Sciatic nerve (tissue), 2 donors: ENCODE measurements around the gene KRT1. TPM values are rescaled to one million over a fixed set of nuclear protein-coding genes. Genes with fewer than 3 reads are reported as not detected.

Experiments used
- ATAC-seq: fragments of 200-7000 bp; cut with Tn5 transposase; one replicate; pipeline ENCODE4 v1.9.1; 2020; ENCODE audit warnings: mild to moderate bottlenecking, moderate library complexity
- DNase-seq: peaks from one replicate; pipeline ENCODE4 v3.0.0-alpha.2; 2020; ENCODE audit warnings: low spot score
- intact Hi-C: fragments of 100-400 bp; cut with DNase I; formaldehyde crosslinking; loops from one replicate; pipeline ENCODE4 v1.14.2; 2022
- total RNA-seq: library from RNA; stranded (reverse); fragmentation: NEBNext Ultra II Directional; extraction: Animal tissue kit (Norgen Biotek cat#: 25700); gene quantifications from one replicate; pipeline ENCODE4 v1.2.1, GENCODE V29; 2021
- donor health status: DM: no; HTN: no; CAD: no.
- donor health status: DM: no; HTN: no; CAD: no.

Gene KRT1
- total RNA-seq, 1 donor from 2014 or later: 1.3 TPM

DNA sequence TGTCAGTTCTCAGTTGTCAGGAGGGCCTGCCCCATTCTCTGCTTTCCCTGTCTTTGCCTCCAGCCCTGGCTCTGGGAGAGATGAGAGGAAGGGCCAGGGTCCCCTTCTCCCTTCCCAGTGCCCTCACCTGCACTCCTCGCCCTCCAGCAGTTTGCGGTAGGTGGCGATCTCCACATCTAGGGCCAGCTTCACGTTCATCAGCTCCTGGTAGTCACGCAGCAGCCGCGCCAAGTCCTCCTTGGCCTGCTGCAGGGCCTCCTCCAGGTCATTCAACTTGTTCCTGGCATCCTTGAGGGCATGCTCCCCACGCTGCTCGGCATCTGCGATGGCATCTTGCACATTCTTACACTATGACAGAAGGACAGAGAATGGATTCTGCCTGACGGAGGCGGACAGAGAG, 33.6 kb downstream of the KRT1 start:
- intact Hi-C loops: no loop called here
- DNase-seq (no peak), ATAC-seq (no peak)

DNA sequence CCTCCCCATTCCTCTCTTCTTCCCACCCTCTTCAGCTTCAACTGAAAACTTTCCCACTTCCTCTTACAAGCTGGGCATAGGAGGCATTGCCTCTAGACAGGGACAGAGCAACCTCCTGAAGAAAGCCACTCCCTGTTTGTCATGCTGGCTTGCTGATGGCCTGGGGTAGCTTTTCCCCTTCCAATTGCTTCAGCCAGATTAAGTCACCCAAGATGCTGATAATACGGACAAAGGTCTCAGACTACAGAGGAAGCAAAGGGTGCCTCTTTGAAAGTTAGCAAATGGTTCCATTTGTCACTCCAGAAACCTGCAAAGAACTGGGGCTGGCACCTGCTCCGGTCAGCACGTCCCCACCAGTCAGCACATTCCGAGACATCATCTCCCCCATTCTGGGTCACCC, 34.2 kb downstream of the KRT1 start:
- DNase-seq: no peak
- intact Hi-C loops: no loop called here
- no peak for ATAC-seq

DNA sequence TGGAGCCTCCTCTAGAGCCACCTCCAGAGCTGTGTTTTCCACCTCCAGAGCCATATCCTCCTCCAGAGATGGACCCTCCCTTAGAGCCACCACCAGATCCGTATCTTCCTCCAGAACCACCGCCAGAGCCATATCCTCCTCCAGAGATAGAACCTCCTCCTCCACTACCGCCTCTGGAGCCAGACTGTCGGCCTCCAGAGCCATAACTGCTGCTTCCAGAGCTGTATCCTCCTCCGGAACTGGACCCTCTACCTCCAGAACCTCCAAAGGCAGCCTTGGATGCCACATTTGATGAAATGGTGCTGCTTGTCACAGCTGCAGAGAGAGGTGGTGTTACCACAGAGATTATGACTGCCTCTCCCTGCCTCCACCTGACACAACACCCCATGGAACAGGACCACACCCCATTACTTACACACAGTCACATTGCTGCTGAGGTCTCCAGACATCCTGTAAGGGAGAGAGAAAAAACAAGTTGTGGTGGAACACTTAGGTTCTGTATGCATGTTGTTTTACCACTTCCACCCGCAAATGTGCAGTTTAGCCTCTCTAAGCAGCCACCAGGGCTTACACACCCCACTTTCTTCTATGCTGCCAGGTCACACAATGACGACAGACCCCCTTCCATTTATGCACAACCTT, 35.0 kb downstream of the KRT1 start:
- ATAC-seq: peak; percentile 13
- intact Hi-C loops: no loop called here
- DNase-seq: no peak

DNA sequence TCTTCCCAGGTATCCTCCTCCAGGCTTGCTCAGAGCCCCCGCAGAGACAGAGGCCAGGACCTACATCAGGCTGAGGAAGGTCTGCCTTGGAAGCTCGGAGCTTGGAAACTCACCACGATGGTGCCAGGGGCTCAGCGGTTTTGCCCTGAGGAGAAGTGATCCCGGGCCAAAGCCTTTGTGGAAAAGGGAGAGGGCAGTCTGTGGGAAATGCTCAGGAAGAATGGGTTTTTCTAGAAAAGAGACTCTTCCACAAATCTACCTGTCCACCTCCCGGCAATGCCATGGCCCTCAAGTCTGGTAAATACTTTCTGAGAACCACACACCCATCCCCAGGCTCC, 36.2 kb downstream of the KRT1 start:
- ATAC-seq (no peak), DNase-seq (no peak)
- intact Hi-C loops: no loop called here

DNA sequence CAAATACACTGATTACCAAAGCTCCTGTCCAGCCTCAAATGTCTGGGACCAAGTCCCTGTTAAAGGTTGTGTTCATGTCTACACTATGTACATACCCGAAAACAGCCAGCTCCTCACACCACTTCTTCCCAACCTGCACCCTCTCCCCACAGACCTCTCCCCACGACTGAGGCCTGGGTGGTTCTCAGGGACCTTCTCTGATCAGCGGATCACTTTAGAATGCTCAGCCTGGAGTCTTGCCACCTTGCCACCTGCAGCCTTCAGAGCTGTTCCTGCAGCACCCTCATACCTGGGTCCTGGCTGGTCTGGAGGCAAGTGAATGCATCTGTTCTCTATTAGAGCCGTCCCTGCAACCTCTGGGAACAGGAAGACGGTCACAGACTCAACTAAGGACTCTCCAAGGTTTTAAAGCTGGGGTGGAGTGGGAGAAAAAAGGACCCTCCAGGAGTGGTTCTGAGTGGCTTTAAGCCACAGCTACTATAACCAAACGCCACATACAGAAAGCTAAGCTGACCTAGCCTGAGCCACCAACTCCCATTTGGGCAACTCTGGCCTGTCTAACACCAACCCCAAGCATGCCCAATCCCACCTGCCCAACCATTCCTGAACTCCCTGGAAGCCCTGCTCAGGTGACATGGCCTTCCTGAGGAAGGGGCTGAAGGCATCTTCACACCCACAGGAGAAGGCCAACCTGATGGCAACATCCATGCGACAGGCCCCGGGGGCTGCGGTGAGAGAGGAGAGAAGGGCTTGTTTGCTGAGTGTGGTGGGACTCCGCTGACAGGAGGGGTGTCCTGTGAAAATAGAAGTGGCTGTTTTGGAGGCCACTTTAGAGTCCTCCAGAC, 36.8 kb downstream of the KRT1 start:
- intact Hi-C loops: no loop called here
- ATAC-seq (no peak), DNase-seq (no peak)

DNA sequence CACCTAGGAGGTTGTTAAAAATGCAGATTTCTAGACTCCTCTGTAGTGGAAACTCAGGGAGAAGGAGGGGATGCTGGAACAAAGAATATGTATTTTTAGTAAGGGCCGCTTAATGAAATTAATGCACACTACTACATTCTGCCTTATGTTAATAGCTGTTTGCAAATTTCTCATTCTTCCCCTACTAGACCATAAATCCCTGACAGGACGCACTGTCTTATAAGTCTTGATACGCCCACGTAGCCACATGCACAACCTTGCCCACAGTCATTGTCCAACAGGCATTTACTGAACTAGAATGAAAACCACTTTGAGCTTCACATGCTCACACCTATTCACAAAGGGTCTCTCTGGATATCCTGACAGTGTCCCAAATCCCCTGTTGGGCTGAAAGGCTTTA, 38.7 kb downstream of the KRT1 start:
- DNase-seq (no peak), ATAC-seq (no peak)
- intact Hi-C loops: no loop called here

DNA sequence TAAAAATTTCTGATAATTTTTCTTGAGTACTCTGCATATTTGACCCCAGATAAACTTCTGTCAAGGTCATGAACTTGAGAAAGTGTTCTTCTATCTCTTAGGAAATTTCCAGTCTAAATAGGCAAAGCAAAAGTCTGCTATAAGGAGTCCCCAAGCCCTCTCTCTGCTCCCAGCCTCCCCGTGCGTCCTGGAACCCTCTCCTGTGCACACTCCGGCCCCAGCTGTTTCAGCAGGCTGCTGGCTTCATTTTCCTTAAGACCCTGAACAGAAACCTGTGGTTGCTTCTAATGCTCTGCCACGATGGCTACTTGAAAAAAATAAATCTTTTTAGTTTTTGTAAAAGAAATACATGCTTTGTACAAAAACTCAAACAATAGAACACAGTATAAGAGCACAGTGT, 42.9 kb downstream of the KRT1 start:
- no peak for ATAC-seq
- intact Hi-C loops: no loop called here
- DNase-seq: no peak

DNA sequence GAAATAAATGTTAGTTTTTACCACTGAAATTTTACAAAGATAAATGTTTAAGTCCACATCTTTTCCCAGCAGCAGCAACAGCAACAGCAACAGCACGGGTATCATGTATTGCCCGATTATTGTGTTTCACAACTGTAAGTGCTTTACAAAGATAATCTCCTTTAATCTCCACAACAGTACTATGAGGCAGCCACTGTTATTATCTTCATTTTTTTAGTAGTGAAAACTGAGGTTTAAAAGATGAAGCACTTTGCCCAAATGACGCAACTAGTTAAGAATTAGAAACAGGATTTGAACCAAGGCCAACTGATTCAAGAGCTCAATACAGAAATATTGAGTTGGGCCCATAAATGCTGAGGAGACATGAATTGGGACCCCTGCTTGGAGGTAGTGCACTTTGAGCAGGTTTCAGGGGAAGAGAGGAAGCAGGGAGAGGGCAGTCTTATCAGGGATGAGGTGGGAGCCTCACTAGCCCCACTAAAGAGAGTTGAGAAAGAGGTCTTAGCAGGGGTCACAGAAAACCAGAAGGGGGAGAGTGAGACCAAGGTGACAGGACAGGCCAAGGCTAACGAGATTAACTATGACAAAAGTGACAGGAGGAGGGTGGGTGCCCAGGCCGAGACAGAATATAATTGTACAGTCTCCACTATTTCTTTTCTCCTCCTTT, 43.5 kb downstream of the KRT1 start:
- DNase-seq: no peak
- intact Hi-C loops: no loop called here
- no peak for ATAC-seq

DNA sequence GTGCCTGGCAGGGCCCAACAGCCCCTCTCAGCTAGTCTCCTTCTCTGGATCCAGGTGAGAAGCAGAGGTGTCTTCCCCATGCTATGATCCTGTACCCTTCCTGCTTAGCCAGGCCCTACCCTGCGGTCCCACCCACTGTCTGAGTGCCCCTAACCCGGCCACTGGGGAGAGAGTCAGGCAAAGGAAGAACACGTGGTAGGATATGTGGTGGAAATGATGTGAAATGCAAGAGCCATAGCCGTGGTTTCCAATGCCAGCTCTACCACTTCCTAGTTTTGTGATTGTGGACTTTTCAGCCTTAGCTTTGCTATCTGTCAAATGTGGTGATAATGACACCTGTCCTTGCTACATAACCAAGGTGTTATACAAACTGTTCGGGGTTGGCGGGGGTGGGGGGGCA, 44.0 kb downstream of the KRT1 start:
- ATAC-seq (no peak), DNase-seq (no peak)
- intact Hi-C loops: no loop called here

DNA sequence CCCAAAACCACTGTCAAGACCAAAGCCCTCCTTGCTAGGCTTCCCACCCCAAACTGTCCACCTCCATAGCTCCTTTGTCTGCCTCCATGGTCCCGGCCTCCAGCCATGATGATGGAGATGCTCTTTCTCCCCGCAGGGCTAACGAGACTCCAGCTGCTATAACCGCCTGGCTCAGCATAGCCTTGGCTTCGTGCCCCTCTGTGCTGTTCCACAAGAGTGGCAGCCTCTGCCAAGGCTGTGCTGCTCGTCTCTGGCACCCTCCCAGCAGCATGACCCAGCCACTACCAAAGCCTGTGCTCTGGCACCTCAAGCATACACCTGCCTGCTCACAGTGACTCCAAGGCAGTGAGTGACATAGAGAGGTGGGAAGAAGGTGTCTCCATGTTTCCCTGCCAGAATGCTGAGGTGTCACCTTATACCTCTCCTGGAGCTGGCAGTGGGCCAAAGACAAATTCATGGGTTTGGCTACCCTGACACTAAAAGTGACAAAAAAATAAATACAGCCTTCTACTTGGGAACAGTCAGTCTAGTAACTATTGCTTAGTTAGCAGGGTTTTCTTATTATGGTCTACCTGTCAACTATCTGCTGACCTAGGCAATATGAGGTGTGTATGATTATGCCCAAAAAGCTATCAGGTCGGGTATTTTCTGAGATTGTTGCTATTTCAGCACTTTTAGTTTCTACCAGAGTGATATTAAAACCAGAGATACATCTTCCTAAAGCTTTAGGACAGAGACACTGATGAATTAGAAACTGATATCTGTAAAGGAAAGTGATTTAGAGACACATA, 45.7 kb downstream of the KRT1 start:
- ATAC-seq (no peak), DNase-seq (no peak)
- intact Hi-C loops: no loop called here

DNA sequence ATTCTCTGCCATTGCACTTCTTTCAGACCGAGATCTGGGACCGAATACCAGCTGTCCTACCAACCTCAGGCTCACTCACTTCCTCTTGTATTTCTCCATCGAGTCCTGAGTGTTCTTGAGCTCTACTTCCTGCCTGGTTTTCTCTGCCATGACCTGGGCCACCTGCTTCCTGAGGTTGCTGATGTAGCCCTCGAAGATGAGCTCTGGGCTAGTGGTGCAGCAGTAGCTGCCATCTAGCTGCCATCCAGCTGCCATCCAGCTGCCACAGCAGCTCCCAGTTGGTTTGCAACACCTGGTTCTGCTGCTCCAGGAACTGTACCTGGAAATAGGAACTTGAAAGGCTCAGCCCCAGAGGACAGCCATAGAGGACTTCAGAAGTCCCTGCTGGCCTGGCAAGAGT, 46.8 kb downstream of the KRT1 start:
- intact Hi-C loops: no loop called here

DNA sequence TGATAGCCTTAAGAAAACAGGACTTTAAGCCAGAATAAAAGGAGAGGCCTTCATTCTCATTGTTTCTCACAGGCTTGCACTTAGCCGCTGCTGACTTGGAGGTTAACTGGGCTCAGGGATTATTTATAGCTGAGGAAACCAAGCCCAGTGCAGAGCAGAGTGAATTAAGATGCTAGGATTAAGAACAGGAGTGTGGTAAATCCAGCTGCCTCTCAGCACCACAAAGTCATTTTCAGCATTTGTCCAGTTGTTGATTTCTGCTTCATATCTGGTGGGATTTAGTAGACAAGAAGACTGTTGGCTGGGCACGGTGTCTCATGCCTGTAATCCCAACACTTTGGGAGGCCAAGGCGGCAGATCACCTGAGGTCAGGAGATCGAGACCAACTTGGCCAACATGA, 47.6 kb downstream of the KRT1 start:
- intact Hi-C loops: no loop called here
- no peak for DNase-seq
- ATAC-seq: no peak

More for the DNA sequence above, 46.8 kb downstream of the KRT1 start:
- no peak for DNase-seq
- ATAC-seq: no peak

DNA sequence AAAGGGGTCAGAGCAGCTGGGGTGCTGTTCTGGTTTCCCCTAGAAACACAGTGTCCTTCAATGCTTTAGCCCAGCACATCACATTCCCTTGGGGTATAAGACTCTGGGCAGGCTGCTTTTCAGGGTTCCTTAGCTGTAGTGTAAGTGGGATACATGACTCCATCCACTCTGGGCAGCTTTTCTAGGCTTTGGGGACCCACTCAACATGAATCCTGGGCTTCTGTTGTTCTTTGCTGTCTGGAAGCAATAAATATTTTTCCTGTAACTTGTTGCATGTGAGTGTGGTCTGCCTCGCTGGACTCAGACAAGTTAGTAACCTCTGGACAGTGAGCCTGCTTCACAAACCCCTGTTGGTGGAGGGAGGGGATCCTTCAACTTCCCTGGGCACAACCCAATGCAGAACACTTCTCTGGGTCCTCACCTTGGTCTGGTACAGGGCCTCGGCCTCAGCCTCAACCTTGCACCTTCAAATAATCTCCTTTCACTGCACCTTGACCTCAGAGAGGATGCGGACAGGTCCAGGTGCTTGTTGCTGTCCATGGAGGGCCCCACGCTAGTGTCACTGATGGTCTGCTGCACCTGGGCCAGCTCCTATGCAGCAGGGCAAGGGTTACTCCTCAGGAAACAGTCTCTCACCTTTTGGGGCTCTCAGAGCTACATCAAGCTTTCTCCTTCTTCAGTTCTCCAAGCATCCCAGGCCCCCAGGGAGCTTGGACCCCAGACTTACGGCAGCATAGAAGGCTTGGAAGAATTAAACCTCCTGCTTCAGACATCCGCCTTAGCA, 48.3 kb downstream of the KRT1 start:
- intact Hi-C loops: no loop called here
- ATAC-seq: no peak
- DNase-seq: no peak

DNA sequence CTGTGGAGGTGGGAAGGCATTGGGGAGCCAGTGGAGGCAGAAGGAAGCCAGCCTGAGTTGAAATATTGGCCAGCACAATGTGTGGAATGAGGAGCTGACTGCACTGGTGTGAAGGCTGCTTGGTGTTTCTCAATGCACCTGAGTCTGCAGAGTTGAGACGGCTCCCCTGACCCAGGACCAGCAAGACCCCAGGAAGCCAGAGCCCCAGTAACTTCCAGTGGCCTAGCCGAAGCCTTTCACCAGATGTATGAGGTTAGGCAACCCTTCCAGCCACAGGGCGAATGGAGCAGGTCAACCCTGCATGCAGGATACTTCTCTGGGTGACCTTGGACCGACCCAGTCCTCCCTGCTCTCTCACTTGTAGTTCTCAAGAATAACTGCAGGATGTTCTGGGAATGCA, 48.9 kb downstream of the KRT1 start:
- no peak for DNase-seq
- ATAC-seq: no peak
- intact Hi-C loops: no loop called here

DNA sequence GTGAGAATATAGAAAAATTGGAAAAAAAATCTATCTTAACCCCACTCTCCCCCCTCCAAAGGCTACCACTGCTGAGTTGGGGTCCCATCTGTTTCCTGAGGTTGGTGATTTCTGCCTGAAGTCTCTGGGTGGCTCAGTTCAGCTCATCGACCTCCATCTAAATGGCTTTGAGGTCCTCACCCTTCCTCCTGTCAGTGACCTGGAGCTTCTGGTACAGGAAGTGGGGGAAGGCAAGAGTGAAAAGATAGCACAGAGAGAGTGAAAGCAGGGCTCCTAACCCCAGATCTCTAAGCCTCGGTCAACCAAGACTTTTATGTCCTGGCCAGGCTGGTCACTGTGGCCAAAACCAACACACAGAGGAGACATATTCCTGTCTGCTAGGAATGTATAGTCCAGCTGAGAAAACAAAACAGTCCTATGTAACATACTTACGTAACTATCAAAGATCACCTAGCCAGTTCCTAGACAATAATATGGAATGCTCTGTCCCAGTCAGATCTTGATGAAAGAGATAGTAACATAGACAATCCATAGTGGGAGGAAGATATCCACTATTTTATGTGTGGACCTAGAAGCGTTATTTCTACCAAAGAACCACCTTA, 49.5 kb downstream of the KRT1 start:
- intact Hi-C loops: no loop called here
- ATAC-seq: no peak
- DNase-seq: no peak

DNA sequence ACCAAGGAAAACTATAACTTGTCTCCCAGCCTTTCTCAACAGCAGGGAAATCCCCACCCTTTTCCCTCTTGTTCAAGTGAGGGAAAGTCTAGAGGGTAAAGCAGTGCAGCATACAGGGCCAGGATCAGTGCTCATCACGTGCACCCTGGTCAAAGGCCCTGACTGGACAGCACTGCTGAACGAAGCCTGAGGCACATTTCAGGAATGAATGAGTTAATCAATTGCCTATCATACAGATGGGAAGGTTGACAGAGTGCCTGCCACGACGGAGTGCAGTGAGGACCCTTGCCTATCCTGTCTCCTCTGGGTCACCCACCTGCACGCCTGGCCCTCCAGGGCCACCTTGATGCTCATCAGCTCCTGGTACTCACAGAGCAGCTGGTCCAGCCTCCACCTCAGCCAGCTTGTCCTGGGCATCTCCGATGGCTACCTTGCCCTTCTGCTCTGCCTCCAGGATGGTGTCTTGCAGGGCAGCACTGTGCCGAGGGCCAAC, 50.2 kb downstream of the KRT1 start:
- intact Hi-C loops: no loop called here
- ATAC-seq (no peak), DNase-seq (no peak)

DNA sequence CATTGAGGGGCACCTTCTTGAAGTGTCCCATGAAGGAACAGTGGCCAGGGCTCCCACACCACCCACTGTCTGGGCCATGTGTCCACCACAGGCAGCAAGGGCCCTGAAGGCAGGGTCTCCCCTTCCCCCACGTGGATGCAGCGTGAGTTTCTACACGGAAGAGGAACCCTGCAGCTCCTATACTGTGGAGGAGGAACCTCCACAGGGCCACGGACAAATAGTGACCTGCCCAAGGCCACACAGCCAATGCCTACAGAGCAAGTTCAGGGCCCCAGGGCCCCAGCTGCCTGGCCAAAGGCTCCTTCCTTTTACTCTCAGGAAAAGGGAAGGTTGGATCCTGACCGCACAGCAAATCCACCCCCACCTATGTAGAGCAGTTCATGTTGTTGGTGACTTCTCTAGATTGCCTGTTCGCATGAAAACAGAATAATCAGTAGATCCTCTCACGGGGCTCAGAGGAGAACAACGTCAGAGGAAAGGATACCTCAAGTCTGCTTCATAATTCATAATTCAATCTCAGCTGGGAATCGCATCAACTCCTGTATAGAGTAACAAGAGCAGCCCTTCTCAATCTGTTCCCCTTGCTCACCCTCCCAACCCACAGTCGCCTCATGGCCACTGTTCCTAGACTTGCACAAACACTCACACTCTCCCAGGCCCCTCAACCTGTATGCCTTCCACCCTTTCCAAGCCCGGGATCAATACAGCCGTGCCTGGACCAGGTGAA, 50.8 kb downstream of the KRT1 start:
- ATAC-seq: no peak
- no peak for DNase-seq
- intact Hi-C loops: no loop called here

DNA sequence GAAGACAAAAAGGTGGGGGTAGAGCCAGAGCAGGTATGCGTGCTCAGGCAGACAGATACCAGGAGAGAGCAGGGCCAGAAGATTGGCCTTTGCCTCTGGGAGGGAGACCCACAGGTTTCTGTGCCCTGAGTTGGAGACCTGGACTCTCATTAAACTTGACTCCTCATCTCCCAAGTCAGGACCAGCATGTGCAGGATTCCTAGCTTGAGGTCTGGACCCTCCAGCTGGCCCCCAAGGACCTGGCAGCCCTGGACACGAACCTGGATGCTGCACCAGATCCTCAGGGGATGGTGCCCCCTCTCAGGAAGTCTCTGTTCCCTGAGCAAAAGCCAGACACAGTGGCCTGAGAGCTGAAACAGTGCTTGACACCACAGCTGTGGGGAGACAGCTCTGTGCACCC, 51.4 kb downstream of the KRT1 start:
- DNase-seq: no peak
- intact Hi-C loops: no loop called here
- ATAC-seq: no peak
